Fibroblast of the aortic adventitia (primary cell): Measurements from ENCODE around the gene MRPL10. TPM values are rescaled to one million over a fixed set of nuclear protein-coding genes. Genes with fewer than 3 reads are reported as not detected.
"Not testable (repeated sequence)": the region's sequence is repeated elsewhere in the genome, so short reads cannot be mapped to it uniquely, and the experiment has no call there.

ENCODE experiments used
- DNase-seq: peaks from one replicate; pipeline ENCODE4 v3.0.0-alpha.2; 2010; ENCODE audit warnings: low read depth
- H3K4me3 ChIP-seq: 2 replicates; pipeline ENCODE4 v1.5.1; 2011; ENCODE audit warnings: low read depth, mild to moderate bottlenecking, control low read depth, low read length, moderate library complexity
- total RNA-seq: library from RNA; depleted of rRNA; stranded (reverse); fragments of >200 nt; gene quantifications from 2 replicates; pipeline ENCODE4 v1.2.3, GENCODE V29; 2012; ENCODE audit warnings: low replicate concordance
- TF ChIP-seq, protein P1 (sequence below): IDR thresholded peaks from 2 replicates; pipeline ENCODE4 v1.5.1; 2011; ENCODE audit warnings: mild to moderate bottlenecking, low read length, control low read depth, inconsistent platforms; ENCODE audit not compliant: insufficient read depth

Gene MRPL10
- total RNA-seq, 1 donor: 28.0 TPM

DNA sequence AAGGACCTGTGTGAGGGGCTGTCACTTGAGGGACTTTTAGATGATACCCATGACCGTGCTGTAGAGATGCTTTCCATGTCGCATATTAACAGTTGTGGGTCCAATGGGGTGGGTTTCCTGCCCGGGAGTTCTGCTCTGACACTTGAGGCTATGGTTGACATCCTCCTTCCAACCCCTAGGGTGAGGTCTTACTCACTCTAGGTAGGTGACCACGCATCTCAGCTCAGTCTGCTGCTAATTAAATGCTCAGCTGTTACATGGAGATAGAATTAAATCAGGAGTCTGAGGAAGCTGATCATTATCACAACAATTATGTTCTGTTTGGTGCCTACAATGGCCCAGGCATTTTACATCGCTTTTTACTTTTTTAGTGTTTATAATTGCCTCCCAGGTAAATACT, 49.9 kb downstream of the MRPL10 start:
- DNase-seq: no peak
- no peak overlapping the region for H3K4me3 ChIP-seq

DNA sequence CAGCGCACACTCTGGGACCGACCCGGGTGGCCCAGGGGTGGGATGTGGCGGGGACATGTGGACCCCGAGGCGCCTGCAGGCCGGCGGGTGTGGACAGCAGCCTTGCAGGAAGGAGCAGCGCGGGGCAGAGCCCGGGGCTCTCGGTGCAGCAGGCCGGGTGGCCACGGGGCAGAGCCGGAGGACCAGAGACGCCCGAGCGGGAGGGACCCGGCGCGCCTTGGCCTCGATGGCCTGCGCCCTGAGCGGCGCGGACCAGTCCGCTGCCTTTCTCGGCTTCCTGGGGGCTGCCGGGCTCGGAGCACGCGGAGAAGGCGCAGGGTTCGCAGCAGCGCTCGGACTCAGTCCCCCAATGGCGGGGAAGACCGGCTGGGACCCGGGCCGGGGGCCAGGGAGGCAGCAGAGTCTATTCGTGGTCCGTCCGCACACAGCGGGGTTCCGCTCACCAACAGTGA, 53.1 kb downstream of the MRPL10 start:
- no peak overlapping the region for H3K4me3 ChIP-seq
- DNase-seq: no peak
- TF ChIP-seq, protein P1, sequence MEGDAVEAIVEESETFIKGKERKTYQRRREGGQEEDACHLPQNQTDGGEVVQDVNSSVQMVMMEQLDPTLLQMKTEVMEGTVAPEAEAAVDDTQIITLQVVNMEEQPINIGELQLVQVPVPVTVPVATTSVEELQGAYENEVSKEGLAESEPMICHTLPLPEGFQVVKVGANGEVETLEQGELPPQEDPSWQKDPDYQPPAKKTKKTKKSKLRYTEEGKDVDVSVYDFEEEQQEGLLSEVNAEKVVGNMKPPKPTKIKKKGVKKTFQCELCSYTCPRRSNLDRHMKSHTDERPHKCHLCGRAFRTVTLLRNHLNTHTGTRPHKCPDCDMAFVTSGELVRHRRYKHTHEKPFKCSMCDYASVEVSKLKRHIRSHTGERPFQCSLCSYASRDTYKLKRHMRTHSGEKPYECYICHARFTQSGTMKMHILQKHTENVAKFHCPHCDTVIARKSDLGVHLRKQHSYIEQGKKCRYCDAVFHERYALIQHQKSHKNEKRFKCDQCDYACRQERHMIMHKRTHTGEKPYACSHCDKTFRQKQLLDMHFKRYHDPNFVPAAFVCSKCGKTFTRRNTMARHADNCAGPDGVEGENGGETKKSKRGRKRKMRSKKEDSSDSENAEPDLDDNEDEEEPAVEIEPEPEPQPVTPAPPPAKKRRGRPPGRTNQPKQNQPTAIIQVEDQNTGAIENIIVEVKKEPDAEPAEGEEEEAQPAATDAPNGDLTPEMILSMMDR: no peak

More for the DNA sequence above, 49.9 kb downstream of the MRPL10 start:
- TF ChIP-seq, protein P1: no peak

DNA sequence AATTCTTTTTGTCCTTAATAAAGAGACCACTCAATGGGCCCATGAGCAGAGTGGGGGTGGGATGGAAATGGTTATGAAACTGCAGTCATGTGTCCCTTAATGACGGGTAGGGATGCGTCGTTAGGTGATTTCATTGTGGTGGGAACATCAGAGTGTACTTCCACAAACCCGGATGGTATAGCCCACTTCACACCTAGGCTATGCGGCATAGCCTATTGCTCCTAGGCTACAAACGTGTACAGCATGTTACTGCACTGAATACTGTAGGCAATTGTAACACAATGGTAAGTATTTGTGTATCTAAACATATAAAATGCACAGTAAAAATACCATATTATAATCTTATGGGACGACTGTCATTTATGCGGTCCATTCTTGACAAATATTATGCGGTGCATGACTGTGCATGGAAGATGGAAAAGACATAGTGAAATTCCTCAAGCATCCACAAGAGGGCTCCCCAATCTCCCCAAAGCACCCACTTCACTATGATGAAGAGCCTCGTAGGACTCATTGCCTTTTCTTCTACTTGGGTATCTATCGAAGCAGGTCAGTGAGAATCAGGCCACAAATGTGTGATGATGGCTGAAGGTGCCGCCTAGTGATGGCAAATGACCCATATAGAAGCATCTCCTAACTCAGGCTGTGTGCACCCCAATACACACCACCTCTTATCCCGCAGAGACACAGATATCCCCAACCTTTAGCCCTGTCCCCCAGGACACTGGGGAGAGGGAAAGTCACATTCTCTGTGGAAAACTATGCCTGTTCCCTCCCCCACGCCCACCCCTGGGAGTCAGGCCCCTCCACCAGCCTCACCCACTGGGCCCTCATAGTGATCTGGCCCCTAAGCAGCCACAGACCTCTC, 54.8 kb downstream of the MRPL10 start:
- TF ChIP-seq, protein P1: peak; percentile 77
- no peak overlapping the region for H3K4me3 ChIP-seq
- DNase-seq: peak; percentile 60

DNA sequence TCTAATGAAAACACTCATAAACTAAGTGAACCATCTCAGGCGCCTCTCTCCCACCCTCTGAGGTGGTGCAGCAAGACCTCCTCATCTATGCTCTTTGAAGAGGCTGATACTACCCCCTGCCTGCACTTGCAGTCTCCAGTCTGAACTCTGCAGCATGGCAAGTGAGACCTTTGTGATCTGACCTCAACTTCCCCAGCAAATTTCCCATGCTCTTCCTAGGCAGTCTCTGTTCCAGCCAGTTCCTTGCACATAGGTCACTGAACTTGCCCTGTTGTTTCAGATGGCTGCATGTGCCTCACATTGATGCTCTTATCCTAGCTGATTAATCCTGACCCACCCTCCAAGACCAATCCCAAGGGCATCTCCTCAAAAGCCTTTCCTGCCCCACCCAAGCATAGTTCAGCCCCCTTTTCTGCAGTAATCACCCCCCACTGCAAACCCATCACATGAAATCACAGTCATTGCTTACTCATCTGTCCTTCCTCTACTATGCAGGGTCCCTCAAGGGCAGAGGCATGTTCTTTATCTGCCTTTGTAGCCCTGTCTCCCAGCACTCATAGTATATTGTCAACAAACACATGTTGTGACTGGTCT, 56.3 kb downstream of the MRPL10 start:
- H3K4me3 ChIP-seq: no peak overlapping the region
- no peak for DNase-seq
- TF ChIP-seq, protein P1: no peak

DNA sequence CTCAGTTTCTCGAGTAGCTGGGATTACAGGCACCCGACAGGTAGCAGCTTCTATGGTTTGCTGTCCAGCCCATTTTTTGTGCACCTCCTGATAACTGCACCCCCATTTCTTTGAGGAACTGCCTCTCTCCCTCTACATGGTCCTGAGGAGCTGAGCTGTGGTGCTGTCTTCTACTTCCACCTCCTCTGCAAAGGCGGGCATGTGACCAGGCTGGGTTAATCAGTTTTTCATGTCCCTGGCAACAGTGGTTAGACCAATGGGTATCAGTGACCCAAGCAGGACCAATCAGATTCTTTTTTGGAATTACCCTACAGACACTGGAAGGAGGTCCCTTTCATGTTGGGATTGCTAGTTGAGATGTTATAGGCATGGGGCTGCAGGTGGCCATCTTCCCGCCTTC, 57.0 kb downstream of the MRPL10 start:
- TF ChIP-seq, protein P1: no peak

DNA sequence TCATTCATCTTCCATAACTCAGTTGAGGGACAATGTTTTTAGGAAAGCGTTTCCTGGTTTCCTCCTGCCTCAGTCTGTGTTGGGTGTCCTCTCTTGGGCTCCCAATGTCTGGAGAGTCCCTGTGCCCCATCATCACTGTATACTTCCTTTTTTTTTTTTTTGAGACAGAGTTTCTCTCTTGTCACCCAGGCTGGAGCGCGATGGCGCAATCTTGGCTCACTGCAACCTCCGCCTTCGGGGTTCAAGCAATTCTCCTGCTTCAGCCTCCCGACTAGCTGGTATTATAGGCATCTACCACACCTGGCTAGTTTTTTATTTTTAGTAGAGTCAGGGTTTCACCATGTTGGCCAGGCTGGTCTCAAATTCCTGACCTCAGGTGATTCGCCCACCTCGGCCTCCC, 57.7 kb downstream of the MRPL10 start:
- not testable (repeated sequence) for DNase-seq, H3K4me3 ChIP-seq

More for the DNA sequence above, 57.0 kb downstream of the MRPL10 start:
- no peak overlapping the region for H3K4me3 ChIP-seq
- DNase-seq: no peak

Other genes with a start within 250 kb of the MRPL10 start
- 473 and 851 TPM in 2 replicates for gene KPNB1, start 181.6 kb downstream of the MRPL10 start, total RNA-seq
- gene TBKBP1, start 137.4 kb downstream of the MRPL10 start, total RNA-seq: 7.9 and 9.5 TPM in 2 replicates
- not detected in 2 replicates for gene TBX21, start 98.3 kb downstream of the MRPL10 start, total RNA-seq
- gene OSBPL7, start 9.7 kb downstream of the MRPL10 start, total RNA-seq: 4.6 and 6.1 TPM in 2 replicates
- gene LRRC46, start 129 bp upstream of the MRPL10 start, total RNA-seq: 0.16 TPM in 1 of 2 replicates, not detected in the other
- gene SCRN2, start 9.7 kb upstream of the MRPL10 start, total RNA-seq: 14.7 and 20.7 TPM in 2 replicates
- 0.09 TPM in 1 of 2 replicates, not detected in the other for gene SP6, start 19.6 kb upstream of the MRPL10 start, total RNA-seq
- 0.08 and 3.7 TPM in 2 replicates for gene SP2, start 64.7 kb upstream of the MRPL10 start, total RNA-seq
- gene PNPO, start 110.0 kb upstream of the MRPL10 start, total RNA-seq: 44.9 and 198 TPM in 2 replicates
- not detected in 2 replicates for gene PRR15L, start 126.3 kb upstream of the MRPL10 start, total RNA-seq
- 49.5 and 109 TPM in 2 replicates for gene CDK5RAP3, start 139.6 kb upstream of the MRPL10 start, total RNA-seq
- 80.5 and 292 TPM in 2 replicates for gene COPZ2, start 206.3 kb upstream of the MRPL10 start, total RNA-seq
- 103 and 413 TPM in 2 replicates for gene NFE2L1, start 216.8 kb upstream of the MRPL10 start, total RNA-seq